GM18499 (cell line): ENCODE results near the gene MYO1A.
"Not testable (repeated sequence)": the region's sequence is repeated elsewhere in the genome, so short reads cannot be mapped to it uniquely, and the experiment has no call there.

Experiments used
- ATAC-seq: cut with Tn5 transposase; IDR thresholded peaks from one replicate; pipeline ENCODE4 v1.9.1; 2021; ENCODE audit warnings: moderate number of reproducible peaks; ENCODE audit not compliant: insufficient read depth, unreplicated experiment

The MYO1A gene

GRCh38 chr12:56996793-56997545 lies 53.0 kb downstream of the MYO1A start:
- ATAC-seq: no peak

- ATAC-seq: no peak
These were observed 53.9 kb downstream of the MYO1A start for GRCh38 chr12:56995930-56996496.

- ATAC-seq: no peak
These were observed 54.6 kb downstream of the MYO1A start for GRCh38 chr12:56995201-56995929.

- ATAC-seq: no peak
These were observed 55.6 kb downstream of the MYO1A start for GRCh38 chr12:56994231-56994746.

- ATAC-seq: no peak
These were observed 56.6 kb downstream of the MYO1A start for GRCh38 chr12:56993346-56993745.

- ATAC-seq: no peak
These were observed 58.3 kb downstream of the MYO1A start for GRCh38 chr12:56991319-56992246.

GRCh38 chr12:56990648-56991318 lies 59.1 kb downstream of the MYO1A start:
- ATAC-seq: no peak

- ATAC-seq: no peak
These were observed 59.9 kb downstream of the MYO1A start for GRCh38 chr12:56989861-56990610.

GRCh38 chr12:56988207-56988739 lies 61.7 kb downstream of the MYO1A start:
- ATAC-seq: no peak

- no peak for ATAC-seq
These were observed 62.3 kb downstream of the MYO1A start for GRCh38 chr12:56987551-56988053.

GRCh38 chr12:56987011-56987410 lies 62.9 kb downstream of the MYO1A start:
- no peak for ATAC-seq

GRCh38 chr12:56985714-56986113 lies 64.2 kb downstream of the MYO1A start:
- not testable (repeated sequence) for ATAC-seq

GRCh38 chr12:56983386-56983785 lies 66.5 kb downstream of the MYO1A start:
- no peak for ATAC-seq

GRCh38 chr12:56982578-56983236 lies 67.2 kb downstream of the MYO1A start:
- not testable (repeated sequence) for ATAC-seq

GRCh38 chr12:56980941-56981530 lies 68.9 kb downstream of the MYO1A start:
- ATAC-seq: no peak

- no peak for ATAC-seq
These were observed 69.7 kb downstream of the MYO1A start for GRCh38 chr12:56980268-56980667.

- ATAC-seq: no peak
These were observed 70.3 kb downstream of the MYO1A start for GRCh38 chr12:56979628-56980027.
